ENCODE results near the gene PTPN14. TPM values are rescaled to one million over a fixed set of nuclear protein-coding genes. Genes with fewer than 3 reads are reported as not detected.
A peak's percentile ranks its signal among the peaks of the same experiment; 100 is the strongest.

PTPN14 gene
- total and polyA plus RNA-seq, 2 of the 8 experiments (the other 6 are each of a cell fraction or from before 2014, with no cell fraction given) = 14.4 to 93.6 TPM

DNA sequence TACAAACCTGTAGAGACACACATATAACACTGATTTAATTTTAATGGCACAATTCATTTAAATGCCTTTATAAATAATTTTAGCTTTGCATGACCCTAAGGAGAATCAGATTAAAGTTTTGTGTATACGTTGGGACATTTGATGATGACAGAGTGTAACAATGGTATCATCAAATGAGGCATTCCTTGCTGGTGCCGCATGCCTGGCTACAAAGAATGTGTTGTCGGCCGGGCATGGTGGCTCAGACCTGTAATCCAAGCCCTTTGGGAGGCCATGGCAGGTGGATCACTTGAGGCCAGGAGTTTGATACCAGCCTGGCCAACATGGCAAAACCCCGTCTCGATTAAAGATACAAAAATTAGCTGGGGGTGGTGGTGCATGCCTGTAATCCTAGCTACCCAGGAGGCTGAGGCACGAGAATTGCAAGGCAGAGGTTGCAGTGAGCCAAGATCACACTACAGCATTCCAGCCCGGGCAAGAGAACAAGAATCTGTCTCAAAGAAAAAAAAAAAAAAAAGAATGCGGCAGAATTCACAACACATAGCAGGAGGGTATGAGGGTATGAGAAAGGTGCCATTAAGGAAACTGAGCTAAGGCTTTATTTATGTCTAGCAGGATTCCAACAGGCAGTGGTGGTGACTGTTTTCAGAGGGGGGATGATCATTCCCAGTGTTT is 58.9 kb downstream of the PTPN14 start:
- Histone ChIP-seq H3K14ac (ENCODE audit: insufficient read length) (no peak overlapping the region), H4K8ac (ENCODE audit: extremely low read depth, insufficient read depth, low read length) (no peak overlapping the region), H2AK5ac (ENCODE audit: low read depth, low read length) (no peak overlapping the region), H2BK20ac (ENCODE audit: low read length) (no peak overlapping the region), H3K4me1 (replicated peaks in 1 of 4; ENCODE audit: control insufficient read depth in 3 of 4, insufficient read depth in 4 of 4, low read length in 3 of 4) (peaks cover 0 to 6% (median under 1%) of the 10 kb centered on the region in 4 experiments; a peak in 1 of 7 replicates), H4K91ac (replicated peaks; ENCODE audit: insufficient read length, low read length) (no peak overlapping the region), H3K9me3 (ENCODE audit: insufficient read depth in 2 of 2, low read depth in 1 of 2, low read length in 1 of 2) (no peaks in the 10 kb centered on the region), H4K20me1 (replicated peaks in 1 of 2; ENCODE audit: control insufficient read depth in 1 of 2, insufficient read depth in 2 of 2, low read length in 2 of 2) (peaks cover 0 to 6% of the 10 kb centered on the region in 2 experiments), H2BK12ac (ENCODE audit: low read depth, low read length) (no peak overlapping the region), H3K9ac (replicated peaks in 1 of 4; ENCODE audit: extremely low read depth in 1 of 4, low read depth in 3 of 4, low read length in 3 of 4) (no peak overlapping the region), H3K79me1 (ENCODE audit: low read depth, low read length) (peaks cover 10% of the 10 kb centered on the region; the same call in 1 of the 2 replicates), H3K4me2 (ENCODE audit: insufficient read depth in 1 of 2, low read depth in 2 of 2, low read length in 2 of 2) (no peak overlapping the region), H3K56ac (replicated peaks; ENCODE audit: insufficient read length, low read depth, low read length) (no peak overlapping the region), H3K23me2 (ENCODE audit: low read depth, low read length) (no peaks in the 10 kb centered on the region), H3K4me3 (ENCODE audit: extremely low read depth in 1 of 4, insufficient read depth in 2 of 4, low read depth in 3 of 4, low read length in 4 of 4) (no peak overlapping the region), H2BK5ac (ENCODE audit: low read depth, low read length) (0 out of 2 replicates have a peak overlapping the region, but pooled peaks have one; percentile 11), H3K23ac (ENCODE audit: insufficient read length) (no peak overlapping the region), H3K79me2 (ENCODE audit: control insufficient read depth in 1 of 2, insufficient read depth in 2 of 2, low read length in 2 of 2) (peaks cover 3 to 78% of the 10 kb centered on the region in 2 experiments), H4K5ac (ENCODE audit: insufficient read length, low read depth, low read length) (no peak overlapping the region), H2BK120ac (replicated peaks; ENCODE audit: low read depth, low read length) (no peak overlapping the region), H2BK15ac (ENCODE audit: low read length) (no peak overlapping the region), H3K27ac (ENCODE audit: low read depth, low read length) (no peak overlapping the region), H3K4ac (replicated peaks; ENCODE audit: insufficient read length, low read depth, low read length) (no peak overlapping the region), H3K36me3 (ENCODE audit: control insufficient read depth in 2 of 4, insufficient read depth in 4 of 4, low read length in 3 of 4) (no peaks in the 10 kb centered on the region), H3K27me3 (replicated peaks in 1 of 4; ENCODE audit: control insufficient read depth in 3 of 4, extremely low read depth in 1 of 4, insufficient read depth in 3 of 4, low read length in 3 of 4) (no peaks in the 10 kb centered on the region), H3K18ac (ENCODE audit: extremely low read depth, low read length) (no peak overlapping the region), H2AFZ (ENCODE audit: low read length) (no peak overlapping the region)
- ChIA-PET POLR2A (ENCODE audit: partially characterized antibody) (interaction anchor here (1.3 to 1.4 kb wide), 2 partner anchors 57 to 59 kb away, joined by 3 to 5 read pairs; partner anchors contain the start of gene PTPN14), CTCF (ENCODE audit: partially characterized antibody) (interaction anchor here (0.7 to 1.7 kb wide), 9 partner anchors 14 to 160 kb away, joined by 3 to 5 read pairs (median 3); no protein-coding TSS in a partner anchor)
- FAIRE-seq = no peak
- DNase-seq (ENCODE audit: low read depth in 1 of 2, low spot score in 2 of 2) = no peak
- WGBS, 2 experiments (ENCODE audit: extremely low coverage in 1 of 2, insufficient coverage in 1 of 2, insufficient read length in 1 of 2, insufficient replicate concordance in 2 of 2, low coverage in 1 of 2, low lambda C conversion rate in 2 of 2, missing lambda C conversion rate in 1 of 2) = 91% methylated on average over 9 of the region's 9 CpGs; no CpG with 5 or more reads in 1 of the 2 experiments
- TF ChIP-seq GTF2F1 (IDR thresholded peaks at IDR 0.05; ENCODE audit: borderline replicate concordance, low read depth, low read length) = no peak
- no peak for TF ChIP-seq EGR1 (IDR thresholded peaks at IDR 0.05; ENCODE audit: borderline replicate concordance, low read depth, low read length)
- no peak for TF ChIP-seq SP2 (IDR thresholded peaks at IDR 0.05; ENCODE audit: low read length)
- no peak for TF ChIP-seq KDM4A (IDR thresholded peaks at IDR 0.05; ENCODE audit: low read depth, low read length, severe bottlenecking)
- TF ChIP-seq CBX8 (IDR thresholded peaks at IDR 0.05; ENCODE audit: borderline replicate concordance, low read depth, low read length) = no peak
- TF ChIP-seq ASH2L (IDR thresholded peaks at IDR 0.05; ENCODE audit: low read length) = no peak
- TF ChIP-seq CREB1 (IDR thresholded peaks at IDR 0.05) = no peak
- TF ChIP-seq NANOG (IDR thresholded peaks at IDR 0.05; ENCODE audit: insufficient read depth, low read depth, low read length, poor library complexity, severe bottlenecking) = no peak
- TF ChIP-seq NRF1 (IDR thresholded peaks at IDR 0.05; ENCODE audit: low read depth, low read length) = no peak
- TF ChIP-seq SAP30 (IDR thresholded peaks at IDR 0.05; ENCODE audit: insufficient read depth, insufficient replicate concordance, low read length) = no peak
- no peak for TF ChIP-seq POLR2AphosphoS5 (IDR thresholded peaks at IDR 0.05; ENCODE audit: low read depth, low read length)
- TF ChIP-seq SP4 (IDR thresholded peaks at IDR 0.05; ENCODE audit: low read length) = no peak
- TF ChIP-seq MAFK (IDR thresholded peaks at IDR 0.05; ENCODE audit: low read depth, low read length) = no peak
